ENCODE measurements around the gene DTNA. TPM values are rescaled to one million over a fixed set of nuclear protein-coding genes. Genes with fewer than 3 reads are reported as not detected.

The DTNA gene
- total and polyA plus RNA-seq, 2 donors from 2014 or later, result 6.2 to 22.3 TPM

DNA sequence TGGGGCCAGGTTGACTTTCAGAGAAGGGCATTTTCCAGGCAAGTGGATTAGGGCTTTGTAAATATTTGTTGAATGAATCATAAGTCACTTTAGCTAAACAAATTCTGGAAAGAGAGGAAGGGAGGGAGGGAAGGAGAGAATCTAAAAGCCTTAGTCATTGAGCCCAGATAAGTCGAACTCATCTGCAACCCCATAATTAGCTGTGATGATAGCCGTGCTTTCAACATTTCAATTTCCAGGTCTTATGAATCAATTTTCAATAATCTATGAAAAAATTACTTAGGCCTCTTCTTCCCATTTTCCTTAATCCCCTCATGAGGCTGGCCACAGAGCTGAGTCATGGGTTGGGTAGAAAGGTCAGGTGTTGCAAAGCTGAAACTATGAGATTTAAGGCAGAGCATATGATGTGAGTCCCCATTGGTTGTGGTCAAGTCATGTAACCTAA, 219.3 kb downstream of the DTNA start:
- H3K9ac ChIP-seq (ENCODE audit: low read length in 3 of 3), result no peak overlapping the region
- H3K4me3 ChIP-seq (ENCODE audit: low read length in 3 of 3), result no peak overlapping the region
- intact Hi-C loops (cut with DNase I), result no loop called here
- no peaks in the 10 kb centered on the region for H3K36me3 ChIP-seq (ENCODE audit: control insufficient read depth in 2 of 3, insufficient read depth in 3 of 3, low read length in 3 of 3)
- no peak overlapping the region for H3K27ac ChIP-seq (ENCODE audit: low read depth in 2 of 2, low read length in 2 of 2)
- FAIRE-seq (no peak), DNase-seq (no peak)
- no peaks in the 10 kb centered on the region for H3K4me1 ChIP-seq (ENCODE audit: control insufficient read depth in 2 of 3, insufficient read depth in 2 of 3, low read depth in 1 of 3, low read length in 3 of 3)
- TF ChIP-seq, protein P1, sequence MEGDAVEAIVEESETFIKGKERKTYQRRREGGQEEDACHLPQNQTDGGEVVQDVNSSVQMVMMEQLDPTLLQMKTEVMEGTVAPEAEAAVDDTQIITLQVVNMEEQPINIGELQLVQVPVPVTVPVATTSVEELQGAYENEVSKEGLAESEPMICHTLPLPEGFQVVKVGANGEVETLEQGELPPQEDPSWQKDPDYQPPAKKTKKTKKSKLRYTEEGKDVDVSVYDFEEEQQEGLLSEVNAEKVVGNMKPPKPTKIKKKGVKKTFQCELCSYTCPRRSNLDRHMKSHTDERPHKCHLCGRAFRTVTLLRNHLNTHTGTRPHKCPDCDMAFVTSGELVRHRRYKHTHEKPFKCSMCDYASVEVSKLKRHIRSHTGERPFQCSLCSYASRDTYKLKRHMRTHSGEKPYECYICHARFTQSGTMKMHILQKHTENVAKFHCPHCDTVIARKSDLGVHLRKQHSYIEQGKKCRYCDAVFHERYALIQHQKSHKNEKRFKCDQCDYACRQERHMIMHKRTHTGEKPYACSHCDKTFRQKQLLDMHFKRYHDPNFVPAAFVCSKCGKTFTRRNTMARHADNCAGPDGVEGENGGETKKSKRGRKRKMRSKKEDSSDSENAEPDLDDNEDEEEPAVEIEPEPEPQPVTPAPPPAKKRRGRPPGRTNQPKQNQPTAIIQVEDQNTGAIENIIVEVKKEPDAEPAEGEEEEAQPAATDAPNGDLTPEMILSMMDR (IDR thresholded peaks at IDR 0.05; ENCODE audit: borderline replicate concordance, extremely low read depth, insufficient read depth), result no peak
- H3K27me3 ChIP-seq (ENCODE audit: control insufficient read depth, insufficient read depth, low read length), result no peaks in the 10 kb centered on the region
- H3K9me3 ChIP-seq (ENCODE audit: control insufficient read depth in 2 of 3, insufficient read depth in 1 of 3, low read length in 3 of 3), result no peaks in the 10 kb centered on the region

- Histone ChIP-seq H3K27ac (ENCODE audit: low read depth in 2 of 2, low read length in 2 of 2) (no peak overlapping the region), H3K4me3 (ENCODE audit: low read length in 3 of 3) (no peak overlapping the region), H3K36me3 (ENCODE audit: control insufficient read depth in 2 of 3, insufficient read depth in 3 of 3, low read length in 3 of 3) (no peaks in the 10 kb centered on the region), H3K9ac (ENCODE audit: low read length in 3 of 3) (no peak overlapping the region), H3K27me3 (ENCODE audit: control insufficient read depth, insufficient read depth, low read length) (no peaks in the 10 kb centered on the region), H3K9me3 (ENCODE audit: control insufficient read depth in 2 of 3, insufficient read depth in 1 of 3, low read length in 3 of 3) (no peaks in the 10 kb centered on the region), H3K4me1 (ENCODE audit: control insufficient read depth in 2 of 3, insufficient read depth in 2 of 3, low read depth in 1 of 3, low read length in 3 of 3) (no peaks in the 10 kb centered on the region)
- no peak for FAIRE-seq
- intact Hi-C loops (cut with DNase I), result no loop called here
- no peak for DNase-seq
- TF ChIP-seq, protein P1 (IDR thresholded peaks at IDR 0.05; ENCODE audit: borderline replicate concordance, extremely low read depth, insufficient read depth), result no peak
Measured at GRCh38 chr18:34932363-34932762, 222.3 kb downstream of the DTNA start.

GRCh38 chr18:34932792-34933466, 222.8 kb downstream of the DTNA start:
- H3K27me3 ChIP-seq (ENCODE audit: control insufficient read depth, insufficient read depth, low read length), result no peaks in the 10 kb centered on the region
- TF ChIP-seq, protein P1 (IDR thresholded peaks at IDR 0.05; ENCODE audit: borderline replicate concordance, extremely low read depth, insufficient read depth), result no peak
- FAIRE-seq (no peak), DNase-seq (no peak)
- H3K4me1 ChIP-seq (ENCODE audit: control insufficient read depth in 2 of 3, insufficient read depth in 2 of 3, low read depth in 1 of 3, low read length in 3 of 3), result no peaks in the 10 kb centered on the region
- no peak overlapping the region for H3K4me3 ChIP-seq (ENCODE audit: low read length in 3 of 3)
- no peaks in the 10 kb centered on the region for H3K36me3 ChIP-seq (ENCODE audit: control insufficient read depth in 2 of 3, insufficient read depth in 3 of 3, low read length in 3 of 3)
- intact Hi-C loops (cut with DNase I), result no loop called here
- no peak overlapping the region for H3K27ac ChIP-seq (ENCODE audit: low read depth in 2 of 2, low read length in 2 of 2)
- H3K9ac ChIP-seq (ENCODE audit: low read length in 3 of 3), result no peak overlapping the region
- no peaks in the 10 kb centered on the region for H3K9me3 ChIP-seq (ENCODE audit: control insufficient read depth in 2 of 3, insufficient read depth in 1 of 3, low read length in 3 of 3)
